CD4-positive, alpha-beta T cell treated with Interleukin-12 subunit alpha and Interleukin-12 subunit beta, for 1 hour (primary cell): Measurements from ENCODE around the gene SGSH.
"Not testable (repeated sequence)": the region's sequence is repeated elsewhere in the genome, so short reads cannot be mapped to it uniquely, and the experiment has no call there.

Source experiments
- DNase-seq: peaks from one replicate; pipeline ENCODE4 v3.0.0-alpha.2; 2020

The SGSH gene

GRCh38 chr17:80205811-80206210 is 14.3 kb downstream of the SGSH start:
- DNase-seq = no peak

- no peak for DNase-seq
Measured at GRCh38 chr17:80204626-80205468, 15.3 kb downstream of the SGSH start.

GRCh38 chr17:80203471-80203963 is 16.6 kb downstream of the SGSH start:
- no peak for DNase-seq

GRCh38 chr17:80202197-80202596 is 17.9 kb downstream of the SGSH start:
- DNase-seq = no peak

- no peak for DNase-seq
Measured at GRCh38 chr17:80201446-80201845, 18.7 kb downstream of the SGSH start.

- not testable (repeated sequence) for DNase-seq
Measured at GRCh38 chr17:80199295-80199694, 20.8 kb downstream of the SGSH start.

- no peak for DNase-seq
Measured at GRCh38 chr17:80198144-80198661, 21.9 kb downstream of the SGSH start.

GRCh38 chr17:80196652-80197051 is 23.5 kb downstream of the SGSH start:
- DNase-seq = no peak

- peak; percentile 68 for DNase-seq
Measured at GRCh38 chr17:80195671-80196529, 24.2 kb downstream of the SGSH start.

GRCh38 chr17:80195141-80195540 is 25.0 kb downstream of the SGSH start:
- DNase-seq = no peak

GRCh38 chr17:80191865-80192661 is 28.1 kb downstream of the SGSH start:
- DNase-seq = no peak

- DNase-seq = no peak
Measured at GRCh38 chr17:80191192-80191591, 28.9 kb downstream of the SGSH start.

- no peak for DNase-seq
Measured at GRCh38 chr17:80190716-80191115, 29.4 kb downstream of the SGSH start.

- no peak for DNase-seq
Measured at GRCh38 chr17:80189611-80190010, 30.5 kb downstream of the SGSH start.

GRCh38 chr17:80187515-80187941 is 32.6 kb downstream of the SGSH start:
- DNase-seq = no peak

- DNase-seq = no peak
Measured at GRCh38 chr17:80187090-80187489, 33.0 kb downstream of the SGSH start.

GRCh38 chr17:80185968-80186367 is 34.2 kb downstream of the SGSH start:
- DNase-seq = no peak

- DNase-seq = no peak
Measured at GRCh38 chr17:80184423-80184714, 35.8 kb downstream of the SGSH start.

- DNase-seq = no peak
Measured at GRCh38 chr17:80183581-80184422, 36.3 kb downstream of the SGSH start.

GRCh38 chr17:80182845-80183223 is 37.3 kb downstream of the SGSH start:
- DNase-seq = no peak

- no peak for DNase-seq
Measured at GRCh38 chr17:80182118-80182844, 37.9 kb downstream of the SGSH start.
